ENCODE data around the gene BNIP3.

DNA sequence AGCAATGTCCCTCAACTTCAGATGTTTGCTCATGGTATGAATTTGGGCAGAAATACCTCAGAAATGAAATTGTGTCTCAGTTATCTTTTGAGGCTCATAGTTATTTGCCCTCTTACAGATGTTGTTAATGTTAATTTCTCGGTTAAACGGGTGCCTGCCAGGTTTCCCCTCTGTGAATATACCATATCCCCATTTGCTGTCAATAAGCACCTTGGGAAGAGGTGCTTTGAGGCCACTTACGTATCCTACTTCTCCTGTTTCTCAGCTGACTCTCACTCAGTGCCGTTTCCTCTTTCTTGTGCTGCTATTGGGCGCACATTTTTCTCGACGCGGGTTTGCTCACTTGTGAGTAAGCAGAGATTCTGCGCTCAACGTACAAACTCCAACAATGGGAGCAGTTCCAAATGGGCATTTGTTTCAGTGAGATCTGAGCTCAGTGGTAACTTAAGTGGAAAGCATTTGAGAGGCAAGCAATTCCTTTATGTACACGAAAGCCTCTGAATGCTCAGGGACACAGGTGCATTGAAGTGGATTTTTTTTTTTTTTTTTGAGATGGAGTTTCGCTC is 49.3 kb upstream of the BNIP3 start:
- TF ChIP-seq POLR2A (IDR thresholded peaks at IDR 0.05) (no peak), POLR2AphosphoS5 (IDR thresholded peaks at IDR 0.05) (no peak)
- TF ChIP-seq, protein P1, sequence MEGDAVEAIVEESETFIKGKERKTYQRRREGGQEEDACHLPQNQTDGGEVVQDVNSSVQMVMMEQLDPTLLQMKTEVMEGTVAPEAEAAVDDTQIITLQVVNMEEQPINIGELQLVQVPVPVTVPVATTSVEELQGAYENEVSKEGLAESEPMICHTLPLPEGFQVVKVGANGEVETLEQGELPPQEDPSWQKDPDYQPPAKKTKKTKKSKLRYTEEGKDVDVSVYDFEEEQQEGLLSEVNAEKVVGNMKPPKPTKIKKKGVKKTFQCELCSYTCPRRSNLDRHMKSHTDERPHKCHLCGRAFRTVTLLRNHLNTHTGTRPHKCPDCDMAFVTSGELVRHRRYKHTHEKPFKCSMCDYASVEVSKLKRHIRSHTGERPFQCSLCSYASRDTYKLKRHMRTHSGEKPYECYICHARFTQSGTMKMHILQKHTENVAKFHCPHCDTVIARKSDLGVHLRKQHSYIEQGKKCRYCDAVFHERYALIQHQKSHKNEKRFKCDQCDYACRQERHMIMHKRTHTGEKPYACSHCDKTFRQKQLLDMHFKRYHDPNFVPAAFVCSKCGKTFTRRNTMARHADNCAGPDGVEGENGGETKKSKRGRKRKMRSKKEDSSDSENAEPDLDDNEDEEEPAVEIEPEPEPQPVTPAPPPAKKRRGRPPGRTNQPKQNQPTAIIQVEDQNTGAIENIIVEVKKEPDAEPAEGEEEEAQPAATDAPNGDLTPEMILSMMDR (IDR thresholded peaks at IDR 0.05): no peak

Data from suprapubic skin (tissue), 4 donors.